HG03135 (cell line): ENCODE measurements around the gene RETREG2.

Experiments used
- ATAC-seq: cut with Tn5 transposase; IDR thresholded peaks from one replicate; pipeline ENCODE4 v1.9.1; 2021; ENCODE audit warnings: mild to moderate bottlenecking, moderate library complexity; ENCODE audit not compliant: unreplicated experiment

Gene RETREG2

GRCh38 chr2:219234331-219234730 lies 56.3 kb downstream of the RETREG2 start:
- ATAC-seq: no peak
